Uterus (tissue), 2 donors: ENCODE measurements around the gene BST1.

Source experiments
- CTCF ChIP-seq, 4 experiments: fragments of 200-600 bp in 2 of 4; fragments of 450-650 bp in 2 of 4; sonication (generic) in 2 of 4; IDR thresholded peaks; one replicate each; pipeline ENCODE4 v1.5.1; 2016 to 2019; ENCODE audit warnings: antibody characterized with exemption in 4 of 4, mild to moderate bottlenecking in 2 of 4, moderate library complexity in 1 of 4
- POLR2A ChIP-seq, 2 donors: fragments of 450-650 bp; IDR thresholded peaks; one replicate each; pipeline ENCODE4 v1.6.1; 2016; ENCODE audit warnings: antibody characterized with exemption in 2 of 2, mild to moderate bottlenecking in 1 of 2, moderate library complexity in 1 of 2

- TF ChIP-seq POLR2A (IDR thresholded peaks at IDR 0.05) (no peak), CTCF (IDR thresholded peaks at IDR 0.05) (no peak)
Measured at GRCh38 chr4:15670576-15670975, 32.3 kb upstream of the BST1 start.
